Stomach smooth muscle (tissue), 2 donors: ENCODE results near the gene HSFX4.
"Not testable (repeated sequence)": the region's sequence is repeated elsewhere in the genome, so short reads cannot be mapped to it uniquely, and the experiment has no call there.

Source experiments
- H3K27ac ChIP-seq: one replicate; pipeline ENCODE4 v1.7.0; 2013; ENCODE audit warnings: mild to moderate bottlenecking, low read length, inconsistent platforms
- H3K27me3 ChIP-seq, 2 donors: one replicate each; pipeline ENCODE4 v1.7.0; 2013; ENCODE audit warnings: low read length in 2 of 2; ENCODE audit not compliant: insufficient read depth in 2 of 2, control insufficient read depth in 1 of 2
- H3K36me3 ChIP-seq, 2 donors: one replicate each; pipeline ENCODE4 v1.7.0; 2013; ENCODE audit warnings: low read length in 2 of 2; ENCODE audit not compliant: control insufficient read depth in 2 of 2, insufficient read depth in 2 of 2
- H3K4me1 ChIP-seq: one replicate; pipeline ENCODE4 v1.7.0; 2013; ENCODE audit warnings: low read length; ENCODE audit not compliant: control insufficient read depth, insufficient read depth
- H3K4me3 ChIP-seq, 2 donors: one replicate each; pipeline ENCODE4 v1.7.0; 2013; ENCODE audit warnings: low read length in 2 of 2
- H3K9ac ChIP-seq, 2 donors: one replicate each; pipeline ENCODE4 v1.7.0; 2013; ENCODE audit warnings: low read length in 2 of 2, mild to moderate bottlenecking in 1 of 2
- H3K9me3 ChIP-seq, 2 donors: one replicate each; pipeline ENCODE4 v1.7.0; 2013; ENCODE audit warnings: low read length in 2 of 2; ENCODE audit not compliant: control insufficient read depth in 2 of 2
- donor health status: healthy.
- donor health status: Pancreatic carcinoma.

HSFX4 gene

GRCh38 chrX:149937871-149938426, 8.6 kb downstream of the HSFX4 start:
- H3K4me1 ChIP-seq, result peaks cover 8% of the 10 kb centered on the region
- H3K27me3 ChIP-seq, result no peaks in the 10 kb centered on the region
- no peaks in the 10 kb centered on the region for H3K9me3 ChIP-seq
- peak overlapping the region; percentile 83 for H3K27ac ChIP-seq
- H3K4me3 ChIP-seq, result peak overlapping the region; percentile 71 to 84
- H3K36me3 ChIP-seq, result no peaks in the 10 kb centered on the region
- H3K9ac ChIP-seq, result peak overlapping the region; percentile 87 to 89

GRCh38 chrX:149938427-149938880, 9.1 kb downstream of the HSFX4 start, which contains the start of gene EOLA2:
Gene EOLA2 (minus strand): TSS chrX:149938491. CDS start chrX:149933874, 4,617 bp downstream.
- Histone ChIP-seq H3K4me3 (peak within 1 kb of the TSS; percentile 71 to 84), H3K27me3 (no peaks in the 10 kb centered on the region), H3K36me3 (no peaks in the 10 kb centered on the region), H3K9me3 (no peaks in the 10 kb centered on the region), H3K9ac (peak within 1 kb of the TSS; percentile 87 to 89), H3K27ac (peak within 1 kb of the TSS; percentile 83), H3K4me1 (peaks cover 8% of the 10 kb centered on the region)

- Histone ChIP-seq H3K9ac (peak overlapping the region in 1 of 2 donors; percentile 89), H3K4me1 (peaks cover 8% of the 10 kb centered on the region), H3K27me3 (no peaks in the 10 kb centered on the region), H3K27ac (peak overlapping the region; percentile 83), H3K36me3 (no peaks in the 10 kb centered on the region), H3K4me3 (no peak overlapping the region), H3K9me3 (no peaks in the 10 kb centered on the region)
Observed at GRCh38 chrX:149938881-149939654, 9.7 kb downstream of the HSFX4 start.

GRCh38 chrX:149939655-149939904, 10.2 kb downstream of the HSFX4 start:
- Histone ChIP-seq H3K9me3 (no peaks in the 10 kb centered on the region), H3K4me3 (peak overlapping the region; percentile 55 to 70), H3K4me1 (peaks cover 8% of the 10 kb centered on the region), H3K27me3 (no peaks in the 10 kb centered on the region), H3K9ac (peak overlapping the region; percentile 27 to 58), H3K36me3 (no peaks in the 10 kb centered on the region), H3K27ac (peak overlapping the region; percentile 82)

GRCh38 chrX:149939905-149940673, 10.7 kb downstream of the HSFX4 start:
- no peaks in the 10 kb centered on the region for H3K36me3 ChIP-seq
- H3K4me1 ChIP-seq, result peaks cover 8% of the 10 kb centered on the region
- H3K9ac ChIP-seq, result peak overlapping the region; percentile 27 to 58
- no peaks in the 10 kb centered on the region for H3K9me3 ChIP-seq
- H3K4me3 ChIP-seq, result peak overlapping the region; percentile 55 to 70
- peak overlapping the region; percentile 82 for H3K27ac ChIP-seq
- H3K27me3 ChIP-seq, result no peaks in the 10 kb centered on the region

- not testable (repeated sequence) for H3K9me3 ChIP-seq, H3K27ac ChIP-seq, H3K27me3 ChIP-seq, H3K36me3 ChIP-seq, H3K4me1 ChIP-seq, H3K9ac ChIP-seq
- H3K4me3 ChIP-seq, result peak overlapping the region in 1 of 2 donors; percentile 61
Observed at GRCh38 chrX:149940674-149941024, 11.3 kb downstream of the HSFX4 start.

DNA sequence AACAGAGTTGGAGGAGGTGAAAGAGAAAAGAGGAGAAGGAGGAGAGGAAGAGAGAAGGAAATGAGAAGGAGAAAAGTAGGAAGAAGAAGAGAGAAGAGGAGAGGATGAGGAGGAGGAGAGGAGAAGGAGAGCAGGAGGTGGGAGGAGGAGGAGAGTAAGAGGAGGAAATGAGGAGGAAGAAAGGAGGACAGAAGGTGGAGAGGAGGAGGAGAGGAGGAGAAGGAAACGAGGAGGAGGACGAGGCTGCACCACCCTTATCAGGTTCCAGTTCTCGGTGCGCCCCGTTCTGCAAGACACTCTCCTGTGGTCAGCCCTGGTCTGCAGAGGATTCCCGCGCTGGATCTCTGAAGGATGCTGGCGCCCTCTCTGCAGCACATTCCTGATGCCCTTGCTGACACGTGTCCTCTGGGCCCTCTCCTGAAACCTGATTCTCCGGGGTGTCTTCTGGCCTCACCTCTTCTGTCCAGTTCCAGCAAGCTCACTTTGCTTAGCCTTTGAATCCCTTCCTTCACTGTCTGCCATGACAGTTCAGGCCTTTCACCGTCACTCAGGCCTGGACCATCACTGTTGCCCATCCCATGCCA, 15.8 kb downstream of the HSFX4 start:
- not testable (repeated sequence) for H3K27me3 ChIP-seq, H3K4me3 ChIP-seq, H3K4me1 ChIP-seq, H3K27ac ChIP-seq, H3K9me3 ChIP-seq, H3K36me3 ChIP-seq, H3K9ac ChIP-seq

GRCh38 chrX:149945820-149946219, 16.4 kb downstream of the HSFX4 start:
- H3K27me3 ChIP-seq, H3K4me1 ChIP-seq, H3K4me3 ChIP-seq, H3K9me3 ChIP-seq, H3K9ac ChIP-seq, H3K36me3 ChIP-seq, H3K27ac ChIP-seq: not testable (repeated sequence)

DNA sequence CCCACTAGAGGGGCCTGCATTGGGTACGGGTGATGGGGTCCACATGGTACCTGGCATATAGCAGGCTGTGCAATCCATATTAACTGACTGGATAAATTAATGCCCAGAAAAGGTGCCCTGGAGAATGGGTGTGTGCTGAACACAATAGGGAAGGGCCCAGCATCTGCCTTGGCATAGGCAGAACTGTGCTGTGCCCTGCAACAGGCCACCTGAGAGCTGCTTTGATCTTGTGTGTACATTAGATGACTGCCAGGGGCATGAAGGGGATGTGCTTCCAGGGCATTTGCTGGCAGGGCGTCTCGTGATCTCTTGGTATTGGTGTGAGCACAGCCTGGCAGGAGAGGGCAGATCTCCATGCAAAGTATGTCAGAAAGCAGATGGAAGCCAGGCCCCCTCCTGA, 17.6 kb downstream of the HSFX4 start:
- H3K4me3 ChIP-seq, H3K9me3 ChIP-seq, H3K4me1 ChIP-seq, H3K27me3 ChIP-seq, H3K9ac ChIP-seq, H3K27ac ChIP-seq, H3K36me3 ChIP-seq: not testable (repeated sequence)

DNA sequence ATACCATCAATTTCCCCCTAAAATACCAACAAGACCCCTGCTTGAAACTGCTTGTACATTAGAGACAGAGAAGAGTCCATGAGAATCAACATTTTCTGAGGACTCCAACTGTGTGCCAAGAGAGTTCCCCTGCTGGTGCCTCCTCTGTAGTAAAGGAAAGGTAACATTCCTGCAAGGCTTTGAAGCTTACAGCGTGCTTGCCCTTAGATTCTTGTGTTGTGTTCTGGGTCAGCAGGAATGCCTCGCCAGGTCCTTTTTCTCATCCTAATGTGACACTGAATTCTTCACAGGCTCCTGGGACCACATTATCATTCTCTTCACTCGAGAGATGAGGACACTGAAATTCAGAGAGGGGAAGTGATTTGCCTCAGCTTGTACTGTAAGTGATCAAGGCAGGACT, 18.6 kb downstream of the HSFX4 start:
- H3K9ac ChIP-seq, result no peak overlapping the region
- no peaks in the 10 kb centered on the region for H3K9me3 ChIP-seq
- peaks cover 9% of the 10 kb centered on the region for H3K4me1 ChIP-seq
- no peak overlapping the region for H3K27ac ChIP-seq
- no peak overlapping the region for H3K4me3 ChIP-seq
- peaks cover 0 to 3% of the 10 kb centered on the region in 2 donors for H3K36me3 ChIP-seq
- H3K27me3 ChIP-seq, result no peaks in the 10 kb centered on the region
